Cardiac septum (tissue), 1 donor: ENCODE measurements around the gene SLC25A52. TPM values are rescaled to one million over a fixed set of nuclear protein-coding genes. Genes with fewer than 3 reads are reported as not detected.
"Not testable (repeated sequence)": the region's sequence is repeated elsewhere in the genome, so short reads cannot be mapped to it uniquely, and the experiment has no call there.

Source experiments
- DNase-seq: peaks from one replicate; pipeline ENCODE4 v3.0.0-alpha.2; 2020; ENCODE audit warnings: low spot score
- intact Hi-C: fragments of 100-400 bp; cut with DNase I; formaldehyde crosslinking; loops from one replicate; pipeline ENCODE4 v1.14.0; 2022
- total RNA-seq: library from RNA; stranded (reverse); fragmentation: NEBNext Ultra II Directional; extraction: Animal tissue kit (Norgen Biotek cat#: 25700); gene quantifications from one replicate; pipeline ENCODE4 v1.2.1, GENCODE V29; 2021
- donor health status: DM: no; HTN: no; CAD: no.

The SLC25A52 gene
- total RNA-seq, 1 donor from 2014 or later: not detected

- intact Hi-C loops: loop anchor here (2.0 to 10.0 kb wide), 2 partner anchors 75 to 231 kb away; no protein-coding TSS in a partner anchor
- not testable (repeated sequence) for DNase-seq
Measured at GRCh38 chr18:31743600-31743999, 17.1 kb downstream of the SLC25A52 start.

GRCh38 chr18:31741097-31741735 lies 19.5 kb downstream of the SLC25A52 start:
- no peak for DNase-seq
- intact Hi-C loops: loop anchor here (10.0 kb wide), 1 partner anchor 234 kb away; no protein-coding TSS in a partner anchor

- intact Hi-C loops: loop anchor here (10.0 kb wide), 1 partner anchor 235 kb away; no protein-coding TSS in a partner anchor
Measured at GRCh38 chr18:31740180-31740579, 20.5 kb downstream of the SLC25A52 start.

GRCh38 chr18:31739651-31740050 lies 21.0 kb downstream of the SLC25A52 start:
- DNase-seq: no peak
- intact Hi-C loops: loop anchor here (10.0 kb wide), 1 partner anchor 235 kb away; no protein-coding TSS in a partner anchor

More at GRCh38 chr18:31740180-31740579, 20.5 kb downstream of the SLC25A52 start:
- no peak for DNase-seq

GRCh38 chr18:31738460-31739407 lies 21.9 kb downstream of the SLC25A52 start:
- no peak for DNase-seq
- intact Hi-C loops: no loop called here

GRCh38 chr18:31736630-31737029 lies 24.1 kb downstream of the SLC25A52 start:
- intact Hi-C loops: no loop called here

GRCh38 chr18:31731628-31732027 lies 29.1 kb downstream of the SLC25A52 start:
- DNase-seq: no peak
- intact Hi-C loops: loop anchor here (5.0 kb wide), 1 partner anchor 221 kb away; no protein-coding TSS in a partner anchor

More at GRCh38 chr18:31736630-31737029, 24.1 kb downstream of the SLC25A52 start:
- DNase-seq: no peak

GRCh38 chr18:31729196-31729595 lies 31.5 kb downstream of the SLC25A52 start:
- DNase-seq, intact Hi-C loops: not testable (repeated sequence)

GRCh38 chr18:31723990-31724711 lies 36.5 kb downstream of the SLC25A52 start:
- DNase-seq: no peak

GRCh38 chr18:31723639-31723989 lies 37.1 kb downstream of the SLC25A52 start:
- DNase-seq: no peak
- intact Hi-C loops: loop anchor here (5.0 kb wide), 1 partner anchor 166 kb away; no protein-coding TSS in a partner anchor

More at GRCh38 chr18:31723990-31724711, 36.5 kb downstream of the SLC25A52 start:
- intact Hi-C loops: loop anchor here (5.0 kb wide), 1 partner anchor 167 kb away; no protein-coding TSS in a partner anchor

GRCh38 chr18:31722369-31722957 lies 38.2 kb downstream of the SLC25A52 start:
- intact Hi-C loops: loop anchor here (5.0 kb wide), 1 partner anchor 165 kb away; no protein-coding TSS in a partner anchor
- peak; percentile 79 for DNase-seq

- intact Hi-C loops: loop anchor here (5.0 kb wide), 1 partner anchor 164 kb away; no protein-coding TSS in a partner anchor
- DNase-seq: no peak
Measured at GRCh38 chr18:31721601-31722000, 39.1 kb downstream of the SLC25A52 start.

- DNase-seq: no peak
- intact Hi-C loops: loop anchor here (5.0 kb wide), 1 partner anchor 164 kb away; no protein-coding TSS in a partner anchor
Measured at GRCh38 chr18:31720867-31721266, 39.8 kb downstream of the SLC25A52 start.

- intact Hi-C loops: loop anchor here (5.0 kb wide), 1 partner anchor 162 kb away; no protein-coding TSS in a partner anchor
Measured at GRCh38 chr18:31719363-31720006, 41.2 kb downstream of the SLC25A52 start.

GRCh38 chr18:31718386-31718785 lies 42.3 kb downstream of the SLC25A52 start:
- DNase-seq: no peak
- intact Hi-C loops: no loop called here

More at GRCh38 chr18:31719363-31720006, 41.2 kb downstream of the SLC25A52 start:
- DNase-seq: no peak

GRCh38 chr18:31716362-31716761 lies 44.3 kb downstream of the SLC25A52 start:
- no peak for DNase-seq
- intact Hi-C loops: no loop called here

GRCh38 chr18:31711365-31712172 lies 49.1 kb downstream of the SLC25A52 start:
- intact Hi-C loops: no loop called here
- DNase-seq: no peak
